K562 (cell line): ENCODE measurements around the gene RBM17. TPM values are rescaled to one million over a fixed set of nuclear protein-coding genes. Genes with fewer than 3 reads are reported as not detected.

Experiments
- ATAC-seq: fragments of 200-7000 bp; cut with Tn5 transposase; 3 replicates; pipeline ENCODE4 v1.9.1; 2020; ENCODE audit warnings: moderate library complexity
- BruUV-seq: library from RNA; stranded (reverse); fragments of 400-500 nt; replicated peaks from 2 replicates; lab custom pipeline; 2021; lab: Mats Ljungman, UMichigan
- CTCF ChIA-PET: fragments of 300-600 bp; formaldehyde crosslinking; extraction: SDS; loops from one replicate; lab custom pipeline; 2021; ENCODE audit warnings: low intra/inter-chr PET ratio; lab: Yijun Ruan, JAX
- POLR2A ChIA-PET: fragments of 300-600, 350-650 bp; sonication (Branson Sonifier 250); formaldehyde crosslinking; extraction: SDS; loops from one replicate; lab custom pipeline; 2021; ENCODE audit warnings: antibody characterized with exemption, inconsistent platforms; lab: Yijun Ruan, JAX
- DNase-seq, 4 experiments: peaks; one replicate each; pipeline versions ENCODE4 v3.0.0 to v3.0.0-alpha.2; 2011 to 2018; ENCODE audit warnings: low spot score in 3 of 4, mixed read lengths in 3 of 4; ENCODE audit errors: extremely low read depth in 1 of 4
- FAIRE-seq: peaks from 2 replicates; lab custom pipeline; 2011; peaks lifted over from hg19 to GRCh38; lab: Jason Lieb, UNC
- H2AFZ ChIP-seq: 2 replicates; pipeline ENCODE4 v1.6.0; 2011; ENCODE audit warnings: low read depth, low read length, control low read depth, inconsistent platforms
- H3K27ac ChIP-seq: fragments of 200-600 bp; 3 replicates; pipeline ENCODE4 v1.8.0; 2011; ENCODE audit warnings: low read depth, mild to moderate bottlenecking, control low read depth, inconsistent platforms, low read length, moderate library complexity, mixed read lengths; ENCODE audit errors: extremely low read depth
- H3K27me3 ChIP-seq, 2 experiments: fragments of 300-600 bp in 1 of 2; 2 replicates in 1 of 2; 3 replicates in 1 of 2; pipeline versions ENCODE4 v1.6.0 to v1.8.0; 2011; ENCODE audit warnings: inconsistent platforms in 2 of 2, low read length in 2 of 2, mild to moderate bottlenecking in 1 of 2, mixed read lengths in 1 of 2, moderate library complexity in 1 of 2; ENCODE audit not compliant: control insufficient read depth in 2 of 2, insufficient read depth in 2 of 2
- H3K36me3 ChIP-seq: fragments of 300-600 bp; 3 replicates; pipeline ENCODE4 v1.8.0; 2011; ENCODE audit warnings: mild to moderate bottlenecking, low read length, inconsistent platforms; ENCODE audit not compliant: control insufficient read depth, insufficient read depth
- H3K4me1 ChIP-seq, 2 experiments: fragments of 200-600 bp in 1 of 2; replicated peaks in 1 of 2; 2 replicates in 1 of 2; 3 replicates in 1 of 2; pipeline versions ENCODE4 v1.5.1 to v1.8.0; 2011; ENCODE audit warnings: inconsistent platforms in 2 of 2, low read length in 2 of 2, mild to moderate bottlenecking in 1 of 2, mixed read lengths in 1 of 2, moderate library complexity in 1 of 2; ENCODE audit not compliant: control insufficient read depth in 2 of 2, insufficient read depth in 2 of 2
- H3K4me2 ChIP-seq: 2 replicates; pipeline ENCODE4 v1.6.1; 2011; ENCODE audit warnings: low read length, control low read depth, inconsistent platforms, mixed read lengths; ENCODE audit not compliant: insufficient read depth
- H3K4me3 ChIP-seq: fragments of 200-600 bp; sonication (generic), shearing (Covaris generic); 2 replicates; pipeline ENCODE4 v1.5.1; 2016; ENCODE audit warnings: control low read depth, inconsistent platforms
- H3K79me2 ChIP-seq: fragments of 200-600 bp; 3 replicates; pipeline ENCODE4 v1.8.0; 2011; ENCODE audit warnings: low read length, inconsistent platforms; ENCODE audit not compliant: control insufficient read depth, insufficient read depth
- H3K9ac ChIP-seq, 2 experiments: 2 replicates each; pipeline versions ENCODE4 v1.6.0 to v1.6.1; 2011; ENCODE audit warnings: low read depth in 2 of 2, low read length in 2 of 2, control low read depth in 1 of 2, inconsistent platforms in 1 of 2, mild to moderate bottlenecking in 1 of 2, mixed read lengths in 1 of 2; ENCODE audit not compliant: insufficient read depth in 1 of 2
- H3K9me1 ChIP-seq: one replicate; pipeline ENCODE4 v1.6.0; 2011; ENCODE audit warnings: inconsistent platforms, mild to moderate bottlenecking, low read length, moderate library complexity; ENCODE audit not compliant: control insufficient read depth, insufficient read depth
- H3K9me3 ChIP-seq: replicated peaks from 2 replicates; pipeline ENCODE4 v1.5.1; 2011; ENCODE audit warnings: low read depth, low read length, inconsistent platforms; ENCODE audit not compliant: control insufficient read depth, insufficient read depth
- H4K20me1 ChIP-seq: replicated peaks from 2 replicates; pipeline ENCODE4 v1.6.1; 2011; ENCODE audit warnings: low read length, inconsistent platforms, mixed read lengths; ENCODE audit not compliant: control insufficient read depth, insufficient read depth
- ARID1B ChIP-seq: fragments of 450-650 bp; IDR thresholded peaks from 2 replicates; pipeline ENCODE4 v1.6.1; 2016; ENCODE audit warnings: antibody characterized with exemption, mild to moderate bottlenecking, inconsistent platforms
- CBFA2T3 ChIP-seq: fragments of 450-650 bp; IDR thresholded peaks from 2 replicates; pipeline ENCODE4 v1.6.1; 2017
- CHD1 ChIP-seq: fragments of 200-600 bp; sonication (generic); IDR thresholded peaks from one replicate; pipeline ENCODE4 v1.6.1; 2012; ENCODE audit warnings: mild to moderate bottlenecking, moderate library complexity, low read length, inconsistent platforms
- HMG20A ChIP-seq: fragments of 450-650 bp; formaldehyde crosslinking; conservative IDR thresholded peaks from 2 replicates; pipeline ENCODE4 v1.4.0; 2020; ENCODE audit warnings: mild to moderate bottlenecking, mixed read lengths
- KDM5B ChIP-seq: fragments of 200-600 bp; sonication (generic); IDR thresholded peaks from 2 replicates; pipeline ENCODE4 v1.6.1; 2012; ENCODE audit warnings: low read depth, mild to moderate bottlenecking, moderate library complexity, low read length, control low read depth, inconsistent platforms; ENCODE audit not compliant: insufficient replicate concordance
- MECOM ChIP-seq: fragments of 250-450 bp; sonication (Bioruptor Pico); IDR thresholded peaks from 2 replicates; pipeline ENCODE4 v1.8.0; 2022; ENCODE audit warnings: inconsistent platforms
- NCOR1 ChIP-seq: fragments of 450-650 bp; IDR thresholded peaks from 2 replicates; pipeline ENCODE4 v1.6.1; 2016; ENCODE audit warnings: mild to moderate bottlenecking, moderate library complexity
- NFRKB ChIP-seq: fragments of 450-650 bp; IDR thresholded peaks from 2 replicates; pipeline ENCODE4 v1.6.1; 2016; ENCODE audit warnings: low read depth
- NR4A1 ChIP-seq, 2 experiments: fragments of 250-450 bp in 1 of 2; fragments of 450-650 bp in 1 of 2; sonication (Bioruptor Pico) in 1 of 2; IDR thresholded peaks; 2 replicates each; pipeline versions ENCODE4 v1.4.0 to v1.6.1; 2016 to 2020; ENCODE audit warnings: mild to moderate bottlenecking in 2 of 2, missing compliant biosample characterization in 1 of 2, missing genetic modification characterization in 1 of 2, moderate library complexity in 1 of 2
- SAP30 ChIP-seq: fragments of 200-600 bp; sonication (generic); IDR thresholded peaks from 2 replicates; pipeline ENCODE4 v1.6.1; 2012; ENCODE audit warnings: borderline replicate concordance, low read depth, mild to moderate bottlenecking, moderate library complexity, low read length, control low read depth, inconsistent platforms; ENCODE audit not compliant: insufficient read depth, poor library complexity, severe bottlenecking
- SIN3A ChIP-seq, 2 experiments: fragments of 150-350 bp in 1 of 2; IDR thresholded peaks; 2 replicates each; pipeline ENCODE4 v1.6.1; 2011 to 2016; ENCODE audit warnings: borderline replicate concordance in 2 of 2, low read depth in 2 of 2, low read length in 2 of 2, mild to moderate bottlenecking in 2 of 2, moderate library complexity in 2 of 2; ENCODE audit not compliant: control insufficient read depth in 1 of 2
- SMAD4 ChIP-seq: fragments of 250-450 bp; sonication (Bioruptor Pico); conservative IDR thresholded peaks from 2 replicates; pipeline ENCODE4 v1.8.0; 2021; ENCODE audit warnings: inconsistent platforms, mild to moderate bottlenecking, moderate library complexity
- SUPT5H ChIP-seq: fragments of 450-650 bp; IDR thresholded peaks from 2 replicates; pipeline ENCODE4 v1.6.1; 2016
- TFAM ChIP-seq: fragments of 250-450 bp; sonication (Bioruptor Pico); conservative IDR thresholded peaks from 2 replicates; pipeline ENCODE4 v1.5.0; 2021; ENCODE audit warnings: mild to moderate bottlenecking, moderate library complexity
- ZBTB2 ChIP-seq: fragments of 450-650 bp; IDR thresholded peaks from 2 replicates; pipeline ENCODE4 v1.6.1; 2016; ENCODE audit warnings: antibody characterized with exemption
- ZBTB26 ChIP-seq: fragments of 450-650 bp; formaldehyde crosslinking; IDR thresholded peaks from 2 replicates; pipeline ENCODE4 v1.4.0; 2022; ENCODE audit warnings: missing genetic modification characterization
- WGBS: fragments of 100-300 bp; shearing (Covaris generic); methylation state at CpG from one replicate; pipeline ENCODE4 v1.1.6; 2016; ENCODE audit warnings: low coverage, mixed read lengths; ENCODE audit not compliant: insufficient coverage; ENCODE audit errors: missing lambda C conversion rate; 5-methylcytosine and 5-hydroxymethylcytosine counted together
- in situ Hi-C: fragments of 300-500 bp; cut with MboI; formaldehyde crosslinking; loops from 4 replicates; pipeline ENCODE4 v1.15.0; 2018; ENCODE audit warnings: inconsistent platforms, mixed read lengths
- intact Hi-C: fragments of 100-400 bp; cut with micrococcal nuclease; formaldehyde crosslinking; loops from 2 replicates; pipeline ENCODE4 v1.14.2; 2022
- polyA plus RNA-seq, 8 experiments: library from polyadenylated mRNA; depleted of rRNA in 4 of 8; stranded (reverse) in 5 of 8; unstranded in 3 of 8; fragments of >200 nt; fragmentation: Nextera tagmentation in 2 of 8; fragmentation: Illumina TruSeq in 1 of 8; extraction: Ambion mirVana in 2 of 8; extraction: Trizol in 1 of 8; gene quantifications; 2 replicates each; pipeline versions ENCODE4 v1.2.1 to v1.2.3, GENCODE V29; 2011 to 2014; ENCODE audit warnings: inconsistent platforms in 1 of 8, missing spikeins in 1 of 8
- total RNA-seq, 7 experiments: library from RNA; depleted of rRNA in 6 of 7; stranded (reverse); fragments of >200 nt in 6 of 7; fragmentation: Illumina TruSeq in 2 of 7; extraction: Trizol in 2 of 7; gene quantifications; 2 replicates each; pipeline versions ENCODE4 v1.2.1 to v1.2.3, GENCODE V29; 2011 to 2021; ENCODE audit warnings: low replicate concordance in 1 of 7

The RBM17 gene
- total and polyA plus RNA-seq, 9 of the 15 experiments (the other 6 are each of a cell fraction or from before 2014, with no cell fraction given): 23.6 to 217 (median 124) TPM

- Histone ChIP-seq H3K4me1 (peaks cover 19 to 38% of the 10 kb centered on the region in 2 experiments), H3K9me1 (peaks cover 18% of the 10 kb centered on the region), H3K4me3 (peak overlapping the region; percentile 80), H2AFZ (peak overlapping the region; percentile 27), H3K9me3 (no peaks in the 10 kb centered on the region), H3K27me3 (no peaks in the 10 kb centered on the region), H4K20me1 (peaks cover 22% of the 10 kb centered on the region), H3K4me2 (peak overlapping the region; percentile 96), H3K79me2 (peaks cover 69% of the 10 kb centered on the region), H3K9ac (peak overlapping the region; percentile 96 to 98), H3K27ac (peak overlapping the region; percentile 92), H3K36me3 (peaks cover 35% of the 10 kb centered on the region)
- DNase-seq (peak in 1 of 4 experiments; percentile 70), FAIRE-seq (peak; percentile 23), ATAC-seq (no peak)
- no TSS peak for BruUV-seq
- in situ Hi-C loops (no loop called here), intact Hi-C loops (loop anchor here (5.0 kb wide), 1 partner anchor 77 kb away; the partner anchor contains the start of gene RBM17)
- ChIA-PET CTCF (no interaction called here), POLR2A (interaction anchor here (0.7 to 2.9 kb wide), 4 partner anchors 14 to 717 kb away, joined by 3 to 38 read pairs (median 4); partner anchors contain the start of gene PFKFB3)
- WGBS: 0% methylated on average over 16 of the region's 16 CpGs
- TF ChIP-seq SMAD4 (0 out of 2 replicates have a peak, but pooled peaks have one; percentile 35), NFRKB (0 out of 2 replicates have a peak, but pooled peaks have one; percentile 5), CBFA2T3 (peak; percentile 52; the same call in 1 of the 2 replicates), MECOM (CRISPR knock-in tag) (peak; percentile 87), CHD1 (peak; percentile 75), KDM5B (peak; percentile 19), SAP30 (no peak), ZBTB26 (CRISPR knock-in tag) (no peak), SUPT5H (peak; percentile 18; the same call in 1 of the 2 replicates), TFAM (CRISPR knock-in tag) (no peak), NR4A1 (CRISPR knock-in tag; IDR thresholded peaks at IDR 0.05) (0 out of 2 replicates have a peak, but pooled peaks have one; percentile 1), NR4A1 (tag; IDR thresholded peaks at IDR 0.05) (no peak), HMG20A (CRISPR knock-in tag) (no peak), ARID1B (peak; percentile 29; the same call in 1 of the 2 replicates), ZBTB2 (0 out of 2 replicates have a peak, but pooled peaks have one; percentile 18), NCOR1 (0 out of 2 replicates have a peak, but pooled peaks have one; percentile 24), SIN3A (IDR thresholded peaks at IDR 0.05; ENCODE audit: borderline replicate concordance in 2 of 2, control insufficient read depth in 1 of 2, low read depth in 2 of 2, low read length in 2 of 2) (no peak)
Measured at GRCh38 chr10:6164271-6165095, 75.6 kb downstream of the RBM17 start.
